HG03280 (cell line): Measurements from ENCODE around the gene MAP7.
"Not testable (repeated sequence)": the region's sequence is repeated elsewhere in the genome, so short reads cannot be mapped to it uniquely, and the experiment has no call there.

Source experiments
- ATAC-seq: cut with Tn5 transposase; IDR thresholded peaks from one replicate; pipeline ENCODE4 v1.9.1; 2021; ENCODE audit warnings: mild to moderate bottlenecking, moderate library complexity; ENCODE audit not compliant: unreplicated experiment

Gene MAP7

DNA sequence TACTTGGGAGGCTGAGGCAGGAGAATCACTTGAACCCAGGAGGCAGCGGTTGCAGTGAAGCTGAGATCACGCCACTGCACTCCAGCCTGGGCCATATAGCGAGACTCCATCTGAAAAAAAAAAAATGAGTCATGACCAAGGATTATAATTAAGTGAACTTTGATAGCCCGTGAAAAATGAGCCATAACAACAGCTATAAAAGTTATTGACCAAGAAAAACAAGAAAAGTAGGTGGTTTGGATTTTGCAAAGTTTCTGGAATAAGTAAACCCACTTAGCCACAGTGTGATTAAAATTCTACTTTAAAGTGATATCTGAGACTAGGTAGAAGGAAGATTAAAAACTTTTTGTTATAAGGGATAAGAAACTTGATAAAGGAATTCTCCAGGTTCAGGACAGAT, 234.6 kb downstream of the MAP7 start:
- no peak for ATAC-seq

DNA sequence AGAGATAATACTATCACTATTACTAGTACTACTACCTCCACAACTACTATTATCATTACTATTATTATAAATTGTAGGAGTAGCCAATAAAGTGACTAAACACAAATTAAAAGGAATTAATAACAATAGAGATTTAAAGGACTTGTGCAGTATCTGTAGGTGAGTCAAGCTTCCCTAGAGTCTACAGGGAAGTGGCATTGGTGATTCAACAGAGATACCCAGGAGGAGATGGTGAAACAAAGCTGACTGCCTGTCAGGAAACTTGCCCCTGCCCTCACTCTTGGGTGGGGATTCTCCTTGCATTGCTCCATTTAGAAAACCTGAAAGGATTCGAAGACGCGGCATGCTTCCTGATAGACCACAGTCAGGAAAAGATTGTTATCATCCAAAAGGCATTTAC, 237.2 kb downstream of the MAP7 start:
- ATAC-seq = no peak

DNA sequence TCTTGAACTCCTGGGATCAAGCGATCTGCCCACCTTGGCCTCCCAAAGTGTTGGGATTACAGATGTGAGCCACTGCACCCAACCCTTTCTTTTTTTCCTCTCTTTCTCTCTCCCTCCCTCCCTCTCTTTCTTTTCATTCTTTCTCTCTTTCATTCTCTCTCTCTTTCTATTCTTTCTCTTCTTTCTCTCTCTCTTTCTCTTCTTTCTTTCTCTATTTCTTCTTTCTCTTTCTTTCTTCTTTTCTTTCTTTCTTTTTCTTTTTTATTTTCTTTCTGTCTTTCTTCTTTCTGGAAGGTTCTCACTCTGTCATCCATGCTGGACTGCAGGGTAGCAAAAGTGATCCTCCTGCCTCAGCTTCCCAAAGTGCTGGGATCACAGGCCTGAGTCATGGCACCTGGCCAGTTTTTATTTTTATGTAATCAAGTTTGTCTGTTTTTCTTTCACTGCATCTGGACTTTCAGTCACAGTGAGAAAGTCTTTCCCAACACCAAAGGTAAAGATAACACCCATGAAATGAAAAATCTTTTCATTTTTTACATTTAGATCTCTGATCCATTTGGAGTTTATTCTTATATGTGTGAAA, 240.4 kb downstream of the MAP7 start:
- no peak for ATAC-seq

DNA sequence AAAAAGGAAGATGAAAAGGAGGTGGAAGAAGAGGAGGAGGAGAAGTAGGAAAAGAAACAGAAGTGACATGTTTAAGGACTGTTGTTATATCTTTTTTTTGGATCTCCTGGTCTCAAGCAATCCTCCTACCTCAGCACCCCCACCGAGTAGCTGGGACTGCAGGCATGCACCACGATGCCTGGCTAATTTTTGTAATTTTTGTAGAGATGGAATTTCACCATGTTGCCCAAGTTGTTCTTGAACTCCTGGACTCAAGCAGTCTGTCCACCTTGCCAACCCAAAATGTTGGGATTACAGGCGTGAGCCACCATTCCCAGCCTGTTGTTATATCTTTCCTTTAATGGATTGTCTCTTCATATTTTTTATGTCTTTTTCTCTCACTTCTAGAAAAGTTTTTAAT, 241.1 kb downstream of the MAP7 start:
- ATAC-seq = no peak

DNA sequence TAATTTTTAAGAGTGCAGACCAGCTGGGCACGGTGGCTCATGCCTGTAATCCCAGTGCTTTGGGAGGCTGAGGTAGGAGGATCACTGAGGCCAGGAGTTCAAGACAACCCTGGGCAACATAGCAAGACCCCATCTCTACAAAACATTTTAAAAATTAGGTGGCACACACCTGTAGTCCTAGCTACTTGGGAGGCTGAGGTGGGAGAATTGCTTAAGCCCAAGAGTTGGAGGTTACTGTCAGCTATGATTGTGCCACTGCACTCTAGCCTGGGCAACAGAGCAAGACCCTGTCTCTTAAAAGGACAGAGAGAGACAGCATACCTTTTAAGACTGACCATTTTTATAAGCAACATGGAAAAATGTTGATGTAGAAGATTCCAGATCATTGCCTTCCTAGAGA, 241.8 kb downstream of the MAP7 start:
- not testable (repeated sequence) for ATAC-seq

DNA sequence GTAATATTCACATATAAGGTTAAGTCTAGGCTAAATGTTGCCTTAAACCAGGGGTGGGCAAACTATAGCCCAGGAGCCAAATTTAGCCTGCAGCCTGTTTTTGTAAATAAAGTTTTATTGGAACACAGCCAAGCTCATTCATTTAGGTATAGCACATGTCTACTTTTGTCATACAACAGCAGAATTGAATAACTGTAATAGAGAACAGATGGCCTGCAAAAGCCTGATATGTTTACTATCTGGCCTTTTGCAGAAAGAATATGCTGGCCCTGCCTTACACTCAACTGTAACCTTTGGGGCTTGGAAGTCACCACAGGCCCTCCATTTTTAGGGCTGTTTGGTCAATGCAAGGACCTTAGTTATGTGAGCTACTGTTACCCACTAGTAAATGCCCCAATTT, 242.9 kb downstream of the MAP7 start:
- no peak for ATAC-seq

DNA sequence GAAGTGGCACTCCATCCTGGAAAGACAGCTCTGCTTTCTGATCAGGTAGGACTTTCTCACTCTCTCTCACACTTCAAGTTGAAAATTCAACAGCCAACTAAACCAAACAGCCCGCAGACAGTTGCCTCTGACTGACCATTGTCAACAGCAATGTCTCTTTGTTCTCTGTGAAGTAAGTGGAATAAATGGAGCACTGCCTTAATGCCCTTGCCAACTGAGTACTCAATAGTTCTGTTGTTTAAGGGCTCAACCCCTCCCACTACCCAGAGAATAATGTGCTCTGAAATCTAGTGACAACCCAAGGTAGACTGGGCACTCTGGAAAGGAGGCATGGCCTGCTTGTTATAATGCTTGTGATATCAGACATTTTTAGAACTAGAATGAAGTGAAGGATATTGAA, 243.8 kb downstream of the MAP7 start:
- no peak for ATAC-seq

DNA sequence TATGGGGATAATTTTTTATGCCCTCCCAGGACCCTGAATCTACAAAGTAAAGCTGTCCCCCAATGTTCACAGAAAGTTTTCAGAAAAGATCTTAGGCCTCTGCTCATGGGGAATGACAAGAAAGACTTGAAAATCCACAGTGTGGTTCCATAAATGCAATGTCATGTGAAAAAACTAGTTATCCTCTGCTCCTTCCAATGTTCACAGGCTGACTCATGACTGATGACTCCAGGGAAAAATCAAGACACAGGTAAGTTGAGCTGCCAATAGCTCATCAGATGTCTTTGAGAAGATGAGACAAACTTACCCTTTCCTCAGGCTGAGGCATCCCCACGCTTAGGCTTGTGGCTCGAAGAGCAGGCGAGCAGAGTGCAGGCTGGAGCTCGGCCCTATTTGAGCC, 245.8 kb downstream of the MAP7 start:
- ATAC-seq = no peak

DNA sequence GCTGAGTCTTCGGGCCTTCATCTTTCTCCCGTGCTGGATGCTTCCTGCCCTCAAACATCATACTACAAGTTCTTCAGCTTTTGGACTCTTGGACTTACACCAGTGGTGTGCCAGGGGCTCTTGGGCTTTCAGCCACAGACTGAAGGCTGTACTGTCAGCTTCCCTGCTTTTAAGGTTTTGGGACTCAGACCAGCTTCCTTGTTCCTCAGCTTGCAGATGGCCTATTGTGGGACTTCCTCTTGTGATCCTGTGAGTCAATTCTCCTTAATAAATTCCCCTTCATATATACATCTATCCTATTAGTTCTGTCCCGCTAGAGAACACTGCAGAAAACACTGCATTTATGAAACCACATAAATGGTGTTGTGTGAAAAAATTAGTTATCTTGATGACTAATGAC, 246.7 kb downstream of the MAP7 start:
- ATAC-seq = no peak

DNA sequence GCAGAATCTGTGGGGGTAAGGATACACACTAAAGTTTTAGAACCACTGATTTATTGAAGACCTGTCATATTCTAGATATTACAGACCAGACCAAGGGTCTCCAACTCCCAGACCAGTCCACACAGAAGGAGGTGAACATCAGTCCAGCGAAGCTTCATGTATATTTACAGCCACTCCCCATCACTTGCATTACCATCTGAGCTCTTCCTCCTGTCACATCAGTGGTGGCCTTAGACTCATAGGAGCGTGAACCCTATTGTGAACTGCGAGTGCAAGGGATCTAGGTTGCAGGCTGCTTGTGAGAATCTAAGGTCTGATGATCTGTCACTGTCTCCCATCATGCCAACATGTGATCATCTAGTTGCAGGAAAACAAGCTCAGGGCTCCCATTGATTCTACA, 255.6 kb downstream of the MAP7 start:
- ATAC-seq = no peak
